ENCODE data around the gene GPRC5B.

Gene GPRC5B

DNA sequence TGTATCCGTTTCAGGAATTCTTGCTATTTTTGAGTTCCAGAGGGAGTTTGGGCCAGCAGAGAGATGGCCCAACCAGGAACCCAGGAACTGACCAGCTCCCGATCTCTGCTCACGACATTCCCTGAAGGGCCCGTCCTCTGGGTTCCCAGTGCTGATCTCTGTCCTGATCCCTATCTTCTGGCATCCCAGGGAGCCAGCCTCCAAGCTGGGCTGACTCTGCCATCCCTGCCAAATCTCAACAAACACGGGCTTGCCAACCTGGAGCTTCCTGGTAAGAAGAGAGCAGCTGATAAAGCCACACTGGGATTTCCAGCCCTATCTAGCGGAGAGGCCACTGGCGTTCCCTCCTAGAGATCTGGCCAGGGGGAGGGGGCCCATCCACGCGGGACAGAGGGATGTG is 16.2 kb downstream of the GPRC5B start:
- no peak for DNase-seq

DNA sequence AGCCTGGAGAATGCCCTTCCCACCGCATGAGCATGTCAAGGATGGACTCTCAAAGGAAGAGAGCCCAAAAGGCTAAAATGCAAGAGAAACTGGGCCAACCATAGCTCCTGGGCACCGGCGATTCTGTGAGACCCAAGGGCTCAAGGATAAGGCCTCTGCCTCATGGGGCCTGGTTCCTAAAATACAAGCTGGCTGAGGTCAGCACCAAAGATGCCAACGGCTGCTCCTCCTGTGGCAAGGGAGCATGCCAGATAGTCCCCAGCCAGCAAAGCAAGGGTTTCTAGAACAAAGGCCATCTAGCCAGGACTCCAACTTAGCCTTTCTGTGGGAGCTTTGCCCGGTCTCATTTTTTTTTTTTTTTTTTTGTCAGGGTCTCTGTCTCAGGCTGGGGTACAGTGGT is 20.1 kb downstream of the GPRC5B start:
- DNase-seq = no peak

DNA sequence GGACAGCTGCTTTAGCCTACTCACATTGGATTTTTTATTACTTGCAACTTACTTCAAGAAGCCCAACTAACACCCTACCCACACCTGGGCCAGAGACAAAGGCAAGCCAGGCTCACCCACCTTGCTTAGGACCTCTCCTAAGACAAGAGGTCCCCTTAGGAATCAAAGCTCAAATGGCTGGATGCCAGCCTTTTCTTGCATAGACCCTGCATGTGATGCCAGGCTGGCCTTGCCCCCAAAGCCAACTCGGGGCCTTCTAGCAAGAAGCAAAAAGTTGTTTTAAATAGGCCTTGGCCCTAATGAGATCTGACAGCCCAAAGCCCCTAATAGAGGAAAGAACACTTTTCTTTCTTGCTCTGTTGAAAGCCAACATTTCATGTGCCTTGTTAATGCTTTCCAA is 20.7 kb downstream of the GPRC5B start:
- no peak for DNase-seq

DNA sequence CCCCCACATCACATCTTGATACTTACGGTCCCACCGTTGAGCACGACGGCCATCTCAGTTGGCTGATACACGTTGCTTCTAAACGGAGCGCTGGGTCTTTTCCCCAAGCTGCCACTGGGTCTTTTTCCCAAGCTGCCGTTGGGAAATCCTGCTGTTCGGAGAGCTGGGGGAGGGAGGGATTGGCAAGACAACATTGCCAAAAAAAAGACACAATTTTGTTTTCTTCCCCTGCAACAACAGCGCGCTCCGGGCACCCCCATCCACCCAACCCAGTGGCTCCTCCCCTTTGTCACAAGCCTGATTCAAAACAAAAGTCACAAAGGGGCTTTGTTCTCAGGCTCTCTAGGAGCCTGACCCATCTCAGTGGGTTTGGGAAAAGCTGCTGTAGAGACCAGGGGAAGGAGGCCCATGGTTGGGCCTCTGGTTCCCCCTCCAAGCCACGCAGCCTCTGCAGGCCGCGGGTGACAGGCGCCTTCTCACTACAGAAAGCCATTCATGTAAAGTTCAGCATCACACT is 22.8 kb downstream of the GPRC5B start:
- DNase-seq = no peak

DNA sequence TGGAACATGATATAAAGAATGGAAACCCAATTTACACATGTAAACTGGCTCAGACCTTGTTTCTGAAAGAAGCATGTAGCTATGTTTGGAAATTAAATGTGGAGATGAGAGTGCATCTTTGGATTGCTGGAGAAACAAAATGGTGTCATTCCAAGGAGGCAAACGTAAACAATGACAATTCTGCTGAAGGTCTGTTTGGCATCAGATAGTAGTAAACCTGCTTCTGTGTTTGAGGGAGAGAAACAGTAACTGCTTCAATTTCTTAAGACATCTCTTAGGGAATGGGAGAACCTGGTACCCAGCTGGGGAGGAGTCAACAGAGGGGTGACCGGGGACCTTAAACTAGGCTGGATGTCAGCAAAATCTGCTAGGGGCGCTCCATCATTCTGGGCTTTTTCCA is 23.5 kb downstream of the GPRC5B start:
- no peak for DNase-seq

DNA sequence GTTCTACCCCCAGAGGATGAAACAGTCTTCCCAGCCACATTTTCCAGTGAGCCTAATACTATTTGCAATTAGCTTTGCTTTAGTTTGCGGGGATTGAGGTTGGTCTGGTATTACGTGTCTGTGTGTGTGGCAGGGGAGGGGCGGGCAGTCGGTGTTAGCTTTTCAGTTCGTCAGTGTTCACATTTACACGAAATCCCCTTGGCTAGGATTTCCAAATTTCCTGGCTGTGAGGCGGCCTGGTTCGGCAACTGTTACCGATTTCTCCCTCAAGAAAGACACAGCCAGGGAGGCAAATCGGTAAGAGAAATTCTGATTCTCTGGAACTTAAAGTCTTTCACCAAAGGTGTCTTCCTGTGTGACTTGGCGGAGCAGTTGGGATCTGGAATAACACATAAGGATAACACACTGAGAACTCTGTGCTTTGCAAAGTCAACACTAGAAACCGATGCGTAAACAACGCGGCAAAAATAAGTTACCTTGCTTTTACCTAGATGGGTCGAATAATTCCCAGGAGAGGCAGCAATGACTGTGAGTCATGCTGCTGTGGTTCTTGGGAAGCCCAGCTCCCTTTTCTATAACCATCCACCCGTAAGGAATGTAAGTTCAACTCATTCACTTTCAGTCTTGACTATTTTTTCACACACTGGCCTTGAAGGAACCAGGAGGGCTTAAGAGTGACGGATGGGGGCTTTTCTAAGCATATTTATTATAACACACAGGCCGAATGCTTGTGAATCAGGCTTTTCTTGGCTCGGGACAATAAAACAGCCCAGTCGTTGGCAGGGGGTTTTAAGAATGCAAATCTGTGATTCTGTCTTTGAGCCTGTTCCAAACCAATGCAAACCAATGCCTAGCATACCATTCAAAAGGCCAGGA is 24.2 kb downstream of the GPRC5B start:
- DNase-seq = no peak

DNA sequence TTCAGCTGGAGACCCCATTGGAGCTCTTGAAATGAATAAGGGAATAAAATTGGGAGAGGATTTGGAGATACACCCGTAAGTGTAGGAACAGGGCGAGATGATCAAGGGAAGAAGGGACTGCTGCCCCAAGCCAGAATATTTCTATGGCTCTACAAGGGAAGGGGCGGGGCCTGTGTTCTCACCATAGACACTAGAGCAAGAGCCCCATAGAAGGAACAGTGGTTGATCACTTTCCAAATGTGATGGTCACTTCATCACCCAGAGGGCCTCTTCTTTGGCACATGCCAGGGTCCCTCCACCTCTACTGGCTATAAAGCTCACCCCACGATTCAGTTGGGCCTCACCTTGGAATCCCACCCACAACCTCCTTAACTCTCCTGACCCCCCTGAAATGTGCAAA is 25.0 kb downstream of the GPRC5B start:
- DNase-seq = no peak

DNA sequence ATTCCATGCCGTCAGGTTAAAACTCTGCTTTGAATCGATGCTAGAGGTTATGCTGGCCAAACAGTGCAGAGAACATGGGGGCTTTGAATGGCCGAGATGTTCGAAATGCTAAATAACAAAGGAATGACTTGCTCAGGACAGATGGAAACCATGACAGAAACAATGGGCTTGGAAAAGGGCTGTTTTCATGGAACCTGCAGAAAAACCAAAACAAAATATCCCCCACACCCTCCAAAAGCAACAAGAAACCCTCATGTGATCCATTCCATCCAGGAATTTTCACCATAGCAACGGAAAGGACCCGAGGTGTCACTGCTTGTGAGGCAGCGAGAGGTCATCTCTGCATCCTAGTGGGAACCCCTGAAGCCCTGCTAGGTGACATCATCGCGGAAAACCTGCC is 25.5 kb downstream of the GPRC5B start:
- DNase-seq = no peak

DNA sequence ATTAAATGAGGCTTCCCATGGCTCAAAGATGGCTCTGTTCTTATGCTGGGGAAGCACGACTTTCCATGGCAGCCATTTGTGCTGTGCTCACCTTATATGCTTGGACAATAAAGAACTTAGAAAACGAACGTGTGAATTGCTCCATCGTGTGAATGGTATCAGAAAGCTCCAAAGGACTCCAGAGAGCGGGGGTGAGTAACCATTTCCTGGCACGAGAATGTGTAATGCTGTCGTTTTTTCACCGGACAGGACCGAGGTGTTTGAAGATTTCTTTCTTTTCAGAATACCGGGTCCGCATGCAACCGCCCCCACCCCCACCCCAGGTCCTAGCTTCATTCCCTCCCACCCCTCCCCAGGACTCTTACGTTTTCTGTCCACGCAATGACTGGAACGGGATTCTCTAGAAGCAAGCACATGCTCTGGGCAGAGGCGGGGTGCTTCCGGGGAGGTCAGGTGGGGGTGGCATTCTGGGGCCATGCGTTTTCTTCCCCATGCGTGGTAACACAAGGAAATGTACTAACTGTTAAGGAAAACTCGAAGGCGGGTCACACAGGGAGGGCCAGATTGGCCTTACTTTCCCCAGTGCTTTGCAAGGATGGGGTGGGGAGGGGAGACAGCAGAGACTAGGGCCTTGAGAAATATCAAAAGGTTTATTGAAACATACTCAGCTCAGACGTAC is 26.2 kb downstream of the GPRC5B start:
- DNase-seq = no peak

DNA sequence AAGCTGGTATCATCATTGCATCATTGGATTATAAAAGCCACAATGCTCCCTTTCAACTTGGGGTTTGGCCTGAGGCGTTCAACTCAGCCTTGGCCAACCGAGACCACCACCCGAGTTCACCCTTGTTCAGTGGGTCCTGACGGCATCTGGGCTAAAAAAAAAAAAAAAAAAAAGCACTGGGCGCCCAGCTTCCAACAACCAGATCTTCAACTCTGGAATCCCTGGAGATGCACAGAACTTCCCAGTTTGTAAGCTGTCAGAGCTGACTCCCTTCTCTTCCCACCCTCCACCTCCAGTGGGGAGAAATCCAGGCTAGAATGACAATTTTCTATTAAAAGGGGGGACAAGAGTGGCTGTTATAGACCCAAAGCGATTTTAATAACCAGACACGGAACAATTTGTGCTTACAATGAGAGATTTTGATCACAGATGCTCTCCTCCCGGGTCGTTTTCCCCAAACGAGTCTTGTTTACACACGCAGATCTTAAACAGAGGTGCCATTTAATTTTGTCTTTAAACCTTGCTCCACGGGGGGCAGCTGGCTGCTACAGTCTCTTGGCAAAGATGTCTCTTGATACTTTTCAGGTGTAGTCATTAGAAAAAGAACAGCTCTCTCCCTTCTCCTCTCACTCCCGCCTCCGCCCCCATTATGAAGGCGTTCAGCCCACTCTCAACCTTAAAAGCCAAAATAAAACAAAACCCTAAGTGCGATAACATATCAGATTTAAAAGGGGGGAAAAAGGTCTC is 26.9 kb downstream of the GPRC5B start:
- DNase-seq = no peak

DNA sequence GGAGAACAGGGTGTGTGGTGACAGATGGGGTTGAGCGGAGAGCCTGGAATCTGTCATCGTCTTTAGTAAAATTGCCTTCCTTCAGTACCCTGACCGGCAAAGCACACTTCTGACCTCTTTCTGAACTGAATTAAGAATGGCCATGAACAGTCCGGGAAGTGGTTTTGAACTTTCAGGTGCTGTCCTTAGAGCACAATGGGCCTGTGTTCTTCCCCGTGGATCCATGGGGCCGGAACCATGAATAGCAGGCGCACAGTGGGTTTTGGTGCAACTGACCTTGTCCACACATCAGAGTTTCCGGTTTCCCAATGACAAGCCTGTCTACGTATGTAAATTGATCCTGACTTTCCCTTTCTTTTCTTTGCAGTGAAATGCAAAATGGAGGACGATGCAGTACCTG is 28.5 kb downstream of the GPRC5B start:
- no peak for DNase-seq

DNA sequence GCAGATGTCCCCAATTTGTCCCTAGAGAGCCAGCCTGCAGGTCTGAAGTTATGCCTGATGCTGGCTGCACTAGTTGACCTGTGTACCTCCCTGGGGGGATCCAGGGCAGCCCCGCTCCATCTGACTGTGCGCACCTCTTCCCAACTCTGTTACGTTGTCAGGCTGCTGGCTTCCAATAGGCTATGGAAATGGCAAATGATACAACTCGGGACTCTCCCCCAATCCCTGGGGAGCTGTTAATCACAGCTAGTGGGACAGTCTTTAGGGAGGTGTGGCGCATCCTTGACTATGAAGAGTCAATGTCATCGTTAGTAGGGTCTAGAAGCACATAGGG is 30.1 kb downstream of the GPRC5B start:
- no peak for DNase-seq

DNA sequence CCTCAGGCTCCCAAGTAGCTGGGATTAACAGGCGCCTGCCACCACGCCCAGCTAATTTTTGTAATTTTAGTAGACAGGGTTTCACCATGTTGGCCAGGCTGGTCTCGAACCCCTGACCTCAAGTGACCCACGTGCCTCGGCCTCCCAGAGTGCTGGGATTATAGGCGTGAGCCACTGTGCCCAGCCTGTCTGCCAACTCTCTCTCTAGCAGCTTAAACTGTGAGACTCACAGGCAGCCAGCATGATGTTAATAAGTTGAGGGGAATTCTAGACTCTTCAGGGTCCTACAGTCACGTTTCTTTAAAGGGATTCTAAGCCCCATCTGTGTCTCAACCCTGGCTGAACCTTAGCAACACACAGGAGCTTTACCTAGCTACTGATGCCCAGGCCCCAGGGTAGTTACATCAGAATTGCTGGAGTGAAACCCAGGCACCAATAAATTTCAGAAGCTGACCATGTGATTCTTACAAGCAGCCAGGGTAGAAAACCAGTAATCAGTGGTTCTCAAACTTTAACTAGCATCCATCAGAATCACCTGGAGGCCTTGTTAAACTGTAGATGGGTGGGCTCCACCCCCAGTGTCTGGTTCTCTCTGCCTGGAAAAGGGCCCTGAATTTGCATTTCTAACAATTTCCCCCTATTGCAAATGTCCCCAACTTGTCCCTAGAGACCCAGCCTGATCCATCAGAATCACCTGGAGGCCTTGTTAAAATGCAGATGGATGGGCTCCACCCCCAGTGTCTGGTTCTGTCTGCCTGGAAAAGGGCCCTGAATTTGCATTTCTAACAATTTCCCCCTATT is 30.7 kb downstream of the GPRC5B start:
- no peak for DNase-seq

DNA sequence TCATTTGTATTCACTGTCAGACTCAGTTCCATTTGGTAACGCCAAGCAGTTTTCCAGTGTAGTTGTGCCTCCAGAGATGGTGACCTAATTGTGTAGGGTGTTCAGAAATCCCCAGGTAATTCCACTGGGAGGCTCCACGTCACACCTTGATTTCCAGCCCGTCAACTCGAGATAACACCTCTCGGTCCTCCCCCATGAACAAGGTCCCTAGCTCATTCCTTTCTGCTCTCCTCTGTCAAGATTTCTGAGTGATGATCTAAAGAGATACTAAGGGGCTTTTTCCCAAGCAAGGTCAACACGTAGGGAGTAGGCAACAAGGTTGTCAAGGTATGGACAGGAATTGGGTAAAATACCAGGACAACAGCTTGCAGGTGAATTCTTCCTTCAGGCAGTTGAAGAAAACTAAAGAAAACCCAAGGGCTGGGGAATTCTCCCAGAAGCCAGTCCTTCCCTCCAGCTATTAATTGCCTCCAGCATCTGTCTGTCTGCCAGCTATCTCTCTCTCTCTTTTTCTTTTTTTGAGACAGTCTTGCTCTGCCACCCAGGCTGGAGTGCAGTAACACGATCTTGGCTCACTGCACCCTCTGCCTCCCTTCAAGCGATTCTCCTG is 31.4 kb downstream of the GPRC5B start:
- no peak for DNase-seq

DNA sequence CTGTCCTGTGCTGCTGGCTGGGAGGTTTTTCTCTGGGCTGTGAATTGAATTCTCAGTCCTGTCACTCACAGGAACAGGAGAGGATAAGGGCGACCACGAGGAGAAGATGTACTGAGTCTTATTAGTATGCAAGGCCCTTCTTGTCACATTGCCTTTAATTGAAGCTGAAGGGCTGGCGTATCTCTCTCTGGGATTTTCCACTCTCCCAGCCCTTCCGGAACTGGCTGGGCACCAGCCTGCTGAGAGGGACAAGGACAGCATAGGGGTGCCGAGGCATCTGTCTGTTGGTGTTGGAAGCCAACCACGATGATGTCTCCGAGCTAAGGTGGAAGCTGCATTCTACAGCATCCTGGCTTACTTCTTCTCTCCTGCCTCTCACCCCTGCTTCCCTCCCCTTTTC is 33.2 kb downstream of the GPRC5B start:
- DNase-seq = no peak

DNA sequence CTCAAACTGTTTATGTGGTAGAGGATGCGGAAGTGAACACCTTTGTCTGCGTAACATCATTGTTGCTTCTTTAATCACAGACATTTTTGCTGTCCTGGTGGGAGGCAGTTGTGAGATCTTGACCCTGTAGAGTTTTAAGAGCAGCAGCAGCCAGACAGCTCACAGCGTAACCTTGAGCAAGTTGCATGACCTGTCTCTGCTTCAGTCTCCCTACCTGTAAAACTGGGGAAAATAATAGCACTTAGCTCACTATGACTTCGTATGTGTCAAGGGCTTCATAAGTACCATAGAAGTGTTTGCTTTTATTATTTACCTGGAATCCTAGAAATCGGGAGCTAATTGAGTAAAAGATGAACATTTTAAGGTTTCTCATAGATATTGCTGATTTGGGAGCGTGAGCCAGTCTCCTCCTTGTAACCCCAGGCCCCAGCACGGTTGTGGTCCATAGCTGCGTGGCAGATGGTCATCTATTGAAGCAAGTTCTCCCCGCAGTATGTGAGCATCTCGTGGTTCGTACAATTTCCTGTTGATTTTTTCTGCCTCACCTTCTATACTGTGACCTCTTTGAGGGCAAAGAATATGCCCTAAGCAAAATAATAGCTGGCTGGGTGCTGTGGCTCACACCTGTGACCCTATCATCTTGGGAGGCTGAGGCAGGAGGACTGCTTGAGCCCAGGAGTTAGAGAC is 34.4 kb downstream of the GPRC5B start:
- DNase-seq = no peak

DNA sequence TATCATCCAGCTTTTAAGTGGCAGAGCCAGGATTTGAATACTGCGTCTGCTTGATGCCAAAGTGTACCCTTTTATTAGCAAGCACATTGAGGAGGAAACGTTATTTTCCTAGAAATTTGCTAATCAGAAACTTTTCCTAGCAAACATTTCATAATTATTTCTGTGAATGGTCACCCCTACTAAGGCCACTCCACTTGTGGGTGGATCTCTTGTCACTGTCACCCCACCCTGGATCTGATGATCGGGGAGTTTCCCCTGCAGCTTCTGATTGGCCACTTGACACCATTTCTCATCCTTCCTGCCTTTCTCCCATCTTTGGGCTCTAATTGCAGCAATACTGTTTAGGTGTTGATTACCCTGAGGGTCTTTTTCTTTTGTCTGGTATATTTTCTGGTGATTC is 35.9 kb downstream of the GPRC5B start:
- no peak for DNase-seq

DNA sequence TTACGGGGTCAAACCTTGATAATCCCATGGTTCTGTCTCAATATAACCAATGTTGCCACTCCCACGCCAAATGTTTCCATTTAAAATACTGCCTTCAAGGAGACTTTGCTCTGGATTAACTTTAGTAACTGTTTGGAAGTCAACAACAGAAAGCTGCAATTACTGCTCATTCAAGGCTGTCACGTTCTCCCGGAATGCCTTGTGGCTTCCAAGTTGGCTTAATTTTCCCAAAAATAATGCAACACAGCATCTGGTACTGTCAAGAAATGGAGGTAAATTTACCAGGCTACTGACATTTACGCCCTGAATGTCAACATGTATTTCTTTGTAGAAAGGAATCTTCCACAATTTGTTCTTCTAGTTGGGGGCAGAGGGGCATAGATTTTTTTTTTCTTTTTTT is 38.2 kb downstream of the GPRC5B start:
- DNase-seq = no peak

DNA sequence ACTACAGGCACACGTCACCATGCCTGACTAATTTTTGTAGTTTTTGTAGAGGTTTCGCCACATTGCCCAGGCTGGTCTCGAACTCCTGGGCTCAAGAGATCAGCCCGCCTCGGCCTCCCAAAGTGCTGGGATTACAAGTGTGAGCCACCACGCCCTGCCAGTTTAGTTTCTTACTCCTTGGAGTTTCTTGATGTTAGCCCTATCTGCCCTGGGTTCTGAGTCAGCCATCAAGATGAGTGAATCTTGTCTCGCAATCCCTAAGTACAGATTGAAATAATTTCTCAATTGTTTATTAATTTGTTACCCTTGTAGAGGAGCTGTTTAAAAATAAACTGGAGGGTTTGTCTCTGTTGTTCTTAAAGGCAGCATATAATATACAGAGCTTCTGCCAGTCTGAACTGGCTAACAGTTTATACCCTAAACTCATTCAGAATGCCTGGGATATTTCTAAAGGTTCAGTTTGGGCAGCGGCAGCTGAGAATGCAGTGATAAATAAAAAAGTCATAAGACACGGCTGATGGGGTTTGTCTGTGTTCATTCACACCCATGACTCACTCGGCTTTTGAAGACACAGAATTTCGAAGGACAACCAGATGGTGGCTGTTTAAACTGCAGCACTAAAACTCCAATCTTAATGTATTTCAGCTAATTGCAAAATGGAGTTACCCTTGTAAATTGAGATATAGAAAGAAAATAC is 39.6 kb downstream of the GPRC5B start:
- DNase-seq = no peak

DNA sequence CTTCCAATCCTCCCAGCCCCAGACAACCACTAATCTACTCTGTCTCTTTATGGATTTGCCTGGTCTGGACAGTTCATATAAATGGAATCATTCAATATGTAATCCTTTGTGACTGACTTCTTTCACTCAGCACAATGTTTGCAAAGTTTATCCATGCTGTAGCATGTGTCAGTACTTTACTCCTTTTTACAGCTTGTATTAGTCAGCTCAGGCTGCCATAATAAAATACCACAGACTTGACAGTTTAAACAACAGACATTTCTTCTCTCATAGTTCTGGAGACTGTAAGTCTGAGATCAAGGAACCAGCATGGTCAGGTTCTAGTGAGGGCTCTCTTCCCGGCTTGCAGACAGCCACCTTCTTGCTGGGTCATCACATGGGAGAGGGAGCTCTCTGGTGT is 41.3 kb downstream of the GPRC5B start:
- no peak for DNase-seq

Data from activated CD4-positive, alpha-beta T cell treated with anti-CD3 and anti-CD28 coated beads, Interleukin-2, amount 50 U/mL, for 16 hours (primary cell).